Measurements from ENCODE around the gene TMEM86B.

The TMEM86B gene

GRCh38 chr19:55228403-55229031, at the start of gene TMEM86B:
Gene TMEM86B (minus strand): TSS chr19:55228763. CDS start chr19:55228741, 22 bp downstream.
- no peak for DNase-seq

DNA sequence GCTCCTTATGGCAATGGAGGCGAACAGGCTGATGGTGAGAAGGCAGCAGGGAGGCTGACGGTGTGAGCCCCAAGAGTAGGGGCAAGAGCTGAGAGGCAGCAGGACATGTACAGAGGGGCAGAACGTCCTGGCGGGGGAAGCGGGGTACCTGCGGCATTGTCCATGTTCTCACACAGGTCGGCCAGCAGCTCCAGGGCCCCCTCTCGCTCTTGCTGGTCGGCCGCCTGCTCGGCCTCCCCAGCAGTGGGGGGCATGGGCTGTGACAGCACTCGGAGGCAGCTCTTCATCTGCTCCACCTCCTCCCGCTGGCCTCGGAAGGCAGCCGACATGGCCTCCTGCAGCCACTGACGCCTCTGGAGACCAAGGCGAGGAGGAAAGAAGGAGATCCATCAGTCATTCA, 48.9 kb upstream of the TMEM86B start:
- DNase-seq: no peak

DNA sequence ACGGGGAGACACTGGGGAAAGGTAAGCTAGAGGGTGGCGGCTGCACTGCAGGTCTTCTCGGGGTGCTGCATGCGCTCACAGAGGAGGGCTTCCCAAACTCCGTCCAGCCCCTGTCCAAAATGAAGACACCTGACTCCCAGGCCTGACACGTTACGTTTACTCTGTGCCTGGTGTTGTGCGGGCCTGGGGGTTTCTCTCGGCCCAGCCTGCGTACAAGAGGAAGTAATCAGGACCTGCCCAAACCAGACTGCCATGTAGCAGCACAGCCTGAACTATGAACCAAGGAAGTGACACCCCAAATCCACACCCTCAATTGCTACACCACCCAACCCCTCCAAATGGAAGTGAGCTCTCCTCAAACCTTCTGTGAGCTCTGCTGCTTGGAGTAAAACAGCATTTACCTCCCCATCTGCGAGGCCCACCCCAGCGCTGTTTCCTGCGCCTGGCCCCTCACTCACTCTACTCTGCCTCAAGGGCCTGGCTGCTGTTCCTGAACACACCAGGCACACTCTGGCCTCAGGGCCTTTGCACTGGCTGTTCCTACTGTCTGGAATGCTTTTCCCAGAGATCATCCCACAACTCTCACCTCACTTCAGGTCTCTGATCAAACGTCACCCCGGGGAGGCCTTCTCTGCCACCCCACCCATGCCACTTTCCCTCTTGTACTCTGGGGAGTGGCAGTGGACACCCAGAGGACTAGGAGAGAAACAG, 48.3 kb upstream of the TMEM86B start:
- DNase-seq: no peak

DNA sequence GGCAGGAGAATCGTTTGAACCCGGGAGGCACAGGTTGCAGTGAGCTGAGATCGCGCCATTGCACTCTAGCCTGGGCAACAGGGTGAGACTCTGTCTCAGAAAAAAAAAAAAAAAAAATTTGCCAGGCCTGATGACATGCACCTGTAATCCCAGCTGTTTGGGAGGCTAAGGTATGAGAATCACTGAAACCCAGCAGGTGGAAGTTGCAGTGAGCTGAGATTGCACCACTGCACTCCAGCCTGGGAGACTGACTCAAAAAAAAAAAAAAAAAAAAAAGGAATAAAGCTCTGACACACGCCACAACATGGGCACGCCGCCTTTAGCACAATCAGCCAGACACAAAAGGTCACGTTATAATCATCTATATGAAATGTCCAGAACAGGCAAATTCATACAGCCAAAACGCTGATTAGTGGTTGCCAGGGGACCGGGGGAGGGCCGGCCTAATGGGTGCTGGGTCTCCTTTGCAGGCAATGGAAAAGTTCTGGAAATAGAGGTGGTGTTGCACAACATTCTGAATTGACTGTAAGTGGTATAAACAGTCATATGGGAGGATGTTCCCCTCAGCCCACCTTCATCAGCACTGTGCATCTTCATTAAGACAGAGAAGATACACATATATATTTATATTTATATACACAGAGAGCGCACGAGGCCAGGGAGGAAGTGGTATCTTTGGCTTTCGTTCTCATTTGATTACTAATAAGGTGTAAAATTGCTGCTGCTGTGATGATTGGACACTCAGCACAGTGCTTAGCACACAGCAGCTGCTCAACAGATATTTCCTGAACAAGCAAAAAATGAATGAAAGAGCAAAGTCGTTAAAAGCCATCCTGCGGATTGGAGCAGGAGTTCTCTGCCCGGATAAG, 47.5 kb upstream of the TMEM86B start:
- DNase-seq: peak; percentile 22

DNA sequence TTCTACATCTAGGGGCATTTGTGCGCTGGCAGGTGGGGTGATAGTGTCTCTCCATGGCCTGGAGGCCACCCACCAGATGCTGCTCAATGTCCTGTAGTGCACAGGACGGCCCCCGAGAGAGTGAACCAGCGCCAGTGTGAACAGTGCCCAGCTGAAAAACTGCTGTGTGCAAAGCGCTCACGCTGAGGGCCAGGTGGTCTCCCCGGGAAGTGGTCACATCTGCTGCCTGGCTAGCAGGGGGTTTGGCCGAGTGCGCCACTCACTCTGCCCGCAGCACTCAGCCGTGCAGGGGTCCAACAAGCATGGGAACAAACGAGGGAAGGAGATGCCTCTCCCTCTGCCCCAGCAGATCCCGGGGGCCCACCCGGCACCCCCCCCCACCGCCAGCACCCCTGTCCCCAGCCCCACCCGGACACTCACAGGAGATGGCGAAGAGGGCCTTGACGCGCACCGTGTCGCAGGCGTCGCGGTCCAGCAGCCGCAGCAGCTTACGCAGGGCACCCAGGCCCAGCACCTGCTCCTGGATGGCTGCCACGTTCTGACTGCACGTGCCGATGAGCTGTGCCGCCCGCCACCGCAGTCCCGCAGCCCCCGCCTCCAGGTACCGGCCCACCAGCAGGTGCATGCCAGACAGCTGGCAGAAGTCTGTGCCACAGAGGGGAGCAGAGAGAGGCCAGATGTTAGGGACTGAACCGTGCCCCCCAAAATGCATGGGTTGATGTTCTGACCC, 45.6 kb upstream of the TMEM86B start:
- DNase-seq: peak; percentile 71

DNA sequence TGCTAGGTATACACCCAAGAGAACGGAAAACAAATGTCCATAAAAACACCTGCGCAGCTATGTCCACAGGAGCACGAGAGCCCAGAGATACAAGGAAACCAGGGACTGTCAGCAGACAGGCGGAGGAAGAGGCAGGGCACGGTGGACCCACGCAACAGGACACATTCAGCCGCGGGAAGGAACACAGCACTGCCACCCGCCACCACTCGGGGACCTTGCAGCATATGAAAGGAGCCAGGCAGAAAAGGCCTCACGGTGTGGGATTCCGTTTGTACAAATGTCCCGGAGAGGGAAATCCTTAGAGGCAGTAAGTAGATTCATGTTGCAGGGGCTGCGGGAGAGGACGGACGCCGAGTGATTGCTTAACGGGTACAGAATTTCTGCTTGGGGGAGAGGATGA, 43.6 kb upstream of the TMEM86B start:
- DNase-seq: no peak

GRCh38 chr19:55270172-55270942, 41.8 kb upstream of the TMEM86B start:
- DNase-seq: no peak

- DNase-seq: no peak
Observed at GRCh38 chr19:55269299-55269698, 40.7 kb upstream of the TMEM86B start.

DNA sequence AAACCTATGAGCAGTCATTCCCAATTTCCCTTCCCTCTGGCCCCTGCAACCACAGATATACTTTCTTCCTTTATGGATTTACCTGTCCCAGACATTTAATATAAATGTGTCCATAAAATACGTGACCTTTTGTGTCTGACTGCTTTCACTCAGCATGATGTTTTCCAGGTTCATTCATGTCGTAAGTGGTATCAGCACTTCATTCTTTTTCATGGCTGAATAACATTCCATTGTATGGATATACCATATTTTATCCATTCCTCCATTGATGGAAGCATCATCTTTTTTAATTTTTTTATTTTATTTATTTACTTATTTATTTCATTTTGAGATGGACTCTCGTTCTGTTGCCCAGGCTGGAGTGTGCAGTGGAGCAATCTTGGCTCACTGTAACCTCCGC, 38.3 kb upstream of the TMEM86B start:
- DNase-seq: no peak

DNA sequence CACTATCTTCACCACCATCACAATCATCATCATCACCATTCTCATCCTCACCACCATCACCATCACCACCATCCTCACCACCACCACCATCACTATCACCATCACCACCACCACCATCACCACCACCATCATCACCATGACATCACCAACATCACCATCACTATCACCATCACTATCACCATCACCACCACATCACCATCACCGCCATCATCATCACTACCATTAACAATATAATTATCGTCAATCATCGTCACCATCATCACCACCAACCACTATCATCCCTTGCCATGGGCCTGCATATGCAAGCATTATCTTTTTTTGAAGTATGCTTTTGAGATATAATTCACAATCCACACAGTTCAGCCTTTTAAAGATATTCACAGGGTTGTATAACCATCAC, 37.8 kb upstream of the TMEM86B start:
- no peak for DNase-seq

DNA sequence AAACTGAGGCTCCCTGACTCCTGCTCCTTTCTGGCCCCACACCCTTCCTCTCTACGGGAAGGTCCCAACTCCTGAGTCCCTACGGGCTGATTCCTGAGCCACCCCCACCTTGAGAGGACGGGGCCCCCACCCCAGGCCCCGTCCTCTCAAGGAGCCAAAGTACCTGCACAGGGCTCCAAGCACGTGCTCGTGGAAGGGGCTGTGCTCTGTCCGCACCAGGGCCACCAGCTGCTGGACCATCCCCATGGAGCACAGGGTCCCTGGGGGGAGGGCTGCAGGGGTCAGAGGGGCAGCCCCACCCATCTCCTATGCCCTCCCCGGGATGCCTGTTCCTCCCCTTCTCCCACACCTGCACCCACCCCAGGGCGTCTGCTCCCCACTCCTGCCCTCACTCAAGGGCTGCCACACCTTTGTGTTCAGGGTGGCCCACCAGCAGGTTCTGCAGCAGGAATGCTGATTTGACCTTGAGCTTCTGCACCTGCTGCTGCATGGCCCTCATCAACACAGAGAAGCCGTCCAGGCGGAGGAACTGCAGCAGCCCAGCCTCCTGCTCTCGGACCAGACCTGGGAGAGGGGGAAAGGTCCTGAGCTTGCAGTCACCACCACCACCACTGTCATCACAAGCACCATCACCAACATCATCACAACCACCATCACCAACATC, 37.3 kb upstream of the TMEM86B start:
- DNase-seq: no peak

DNA sequence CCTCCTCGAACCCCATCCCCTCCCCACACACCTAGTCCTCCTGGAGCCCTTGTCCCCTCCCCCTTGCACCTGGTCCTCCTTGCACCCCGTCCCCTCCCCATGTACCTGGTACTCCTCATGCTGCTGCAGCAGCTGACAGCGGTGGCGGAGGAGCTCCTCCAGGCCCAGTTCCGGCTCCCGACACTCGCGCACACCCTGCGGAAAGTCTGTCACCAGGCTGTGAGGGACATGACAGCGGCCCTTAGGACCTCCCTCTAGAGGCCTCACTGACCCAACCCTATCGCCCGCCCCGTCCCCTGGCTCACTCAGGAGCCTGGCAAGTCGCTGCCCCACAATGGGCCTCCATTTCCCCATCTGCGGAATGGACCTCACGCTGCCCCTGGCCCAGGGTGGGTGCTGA, 36.6 kb upstream of the TMEM86B start:
- no peak for DNase-seq

DNA sequence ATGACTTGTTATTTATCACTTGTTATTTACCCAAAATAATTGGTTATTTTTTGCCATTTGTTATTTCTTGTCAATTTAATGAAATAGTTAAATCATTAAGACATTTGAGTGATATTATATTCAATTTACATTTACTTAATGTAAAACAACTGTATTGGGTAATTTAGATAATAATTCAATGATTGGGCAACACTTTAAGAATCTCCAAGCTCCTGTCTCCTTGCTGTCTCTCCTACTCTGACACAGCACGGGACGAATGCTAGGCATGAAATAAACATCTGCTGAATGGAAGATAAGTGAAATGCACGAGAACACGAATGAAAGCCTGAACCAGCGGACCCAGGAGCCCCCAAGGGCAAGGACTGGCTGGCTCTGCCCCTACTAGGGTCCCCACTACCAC, 36.0 kb upstream of the TMEM86B start:
- DNase-seq: no peak

GRCh38 chr19:55262359-55262758, 33.8 kb upstream of the TMEM86B start:
- DNase-seq: no peak

GRCh38 chr19:55261671-55262126, 33.1 kb upstream of the TMEM86B start:
- no peak for DNase-seq

DNA sequence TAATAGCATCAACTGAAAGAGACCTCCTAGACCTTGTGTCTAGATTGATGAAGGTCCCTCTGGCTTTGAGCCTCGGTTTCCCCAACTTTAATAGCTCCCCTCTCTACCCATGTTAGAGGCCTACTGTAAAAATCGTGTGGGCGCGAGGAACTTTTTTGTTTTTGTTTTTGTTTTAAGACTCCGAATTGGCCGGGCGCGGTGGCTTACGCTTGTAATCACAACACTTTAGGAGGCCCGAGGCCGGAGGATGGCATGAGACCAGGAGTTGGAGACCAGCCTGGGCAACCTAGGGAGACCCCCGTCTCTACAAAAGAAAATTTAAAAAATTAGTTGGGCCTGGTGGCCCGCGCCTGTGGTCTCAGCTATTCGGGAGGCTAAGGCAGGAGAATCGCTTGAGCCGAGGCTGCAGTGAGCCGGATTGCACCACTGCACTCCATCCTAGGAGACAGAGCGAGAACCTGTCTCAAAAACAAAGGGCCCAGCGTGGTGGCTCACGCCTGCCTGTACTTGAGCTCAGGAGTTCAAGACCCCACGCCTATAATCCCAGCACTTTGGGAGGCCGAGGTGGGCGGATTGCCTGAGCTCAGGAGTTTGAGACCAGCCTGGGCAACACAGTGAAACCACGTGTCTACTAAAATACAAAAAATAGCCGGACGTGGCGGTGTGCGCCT, 31.1 kb upstream of the TMEM86B start:
- DNase-seq: no peak

GRCh38 chr19:55258828-55259539, 30.4 kb upstream of the TMEM86B start, which contains the start of gene PPP6R1:
Gene PPP6R1 (minus strand): TSS chr19:55259017. CDS start chr19:55247103, 11,914 bp downstream.
- peak; percentile 98 for DNase-seq

DNA sequence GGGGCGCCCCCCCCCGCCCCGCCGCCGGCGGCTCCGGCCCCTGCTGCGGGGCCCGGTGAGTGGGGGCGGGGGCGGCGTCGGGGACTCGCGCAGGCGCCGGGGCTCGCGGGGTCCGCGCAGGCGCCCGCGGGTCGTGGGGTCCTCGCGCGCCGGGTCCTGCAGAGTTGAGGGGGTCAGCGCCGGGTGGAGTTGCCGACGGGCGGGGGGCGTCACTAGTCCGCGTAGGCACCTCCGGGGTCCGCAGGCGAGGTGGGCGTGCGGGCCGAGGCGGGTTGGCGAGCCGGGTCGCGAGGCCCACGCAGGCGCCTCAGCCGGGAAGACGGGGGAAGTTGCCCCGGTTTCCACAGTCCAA, 29.9 kb upstream of the TMEM86B start:
- no peak for DNase-seq

DNA sequence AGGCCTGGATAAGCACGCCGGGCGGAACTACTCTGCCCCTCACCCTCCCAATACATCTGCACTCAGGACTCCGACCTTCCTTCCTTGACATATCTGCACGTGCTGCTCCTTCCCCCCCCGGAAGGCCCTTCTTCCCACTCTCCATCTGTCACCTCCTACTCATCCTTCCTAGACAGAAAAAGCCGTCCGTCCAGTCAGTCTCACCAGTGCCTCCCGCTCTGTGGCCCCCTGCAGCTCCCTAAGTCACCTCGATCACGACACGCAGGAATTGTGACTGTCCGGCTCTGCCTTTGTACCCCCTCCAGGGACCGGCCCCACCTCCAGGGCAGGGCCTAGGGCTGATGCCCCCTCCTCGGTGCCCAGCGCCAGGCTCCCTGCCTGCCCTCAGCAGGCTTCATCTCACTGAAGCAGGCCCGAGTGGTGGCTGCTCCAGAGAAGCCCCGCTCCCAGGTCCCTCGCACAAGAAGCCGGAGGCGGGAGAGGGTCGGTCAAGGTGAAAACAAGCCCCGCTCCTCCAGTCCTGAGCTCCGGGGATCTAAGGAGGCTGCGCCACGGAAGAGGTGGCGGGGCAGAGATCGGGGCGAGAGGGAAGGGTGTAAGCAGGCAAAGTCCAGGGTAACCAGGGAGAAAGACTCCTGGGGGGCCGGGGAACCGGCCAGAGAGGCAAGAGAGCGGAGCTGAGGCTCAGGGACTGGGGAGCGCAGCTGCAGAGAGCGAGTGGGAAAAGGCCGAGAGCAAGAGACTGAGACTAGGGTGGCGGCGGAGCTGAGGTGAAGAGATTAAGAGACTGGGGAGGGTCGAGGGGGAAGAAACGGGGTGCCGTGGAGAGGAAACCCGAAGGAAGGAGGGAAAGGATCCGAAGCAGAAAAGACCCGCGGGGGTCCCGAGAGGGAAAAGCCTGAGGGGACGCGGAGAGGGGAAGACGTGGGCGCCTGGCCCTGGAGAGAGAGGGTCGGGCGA, 29.2 kb upstream of the TMEM86B start:
- DNase-seq: no peak
